NOMO-1 treated with DMSO at 0.1 percent for 48 hours (cell line): Measurements from ENCODE around the gene FKBP9.
A peak's percentile ranks its signal among the peaks of the same experiment; 100 is the strongest.
"Not testable (repeated sequence)": the region's sequence is repeated elsewhere in the genome, so short reads cannot be mapped to it uniquely, and the experiment has no call there.

ENCODE experiments used
- DNase-seq: peaks from one replicate; lab custom pipeline; 2025; ENCODE audit not compliant: unreplicated experiment; lab: John Stamatoyannopoulos, UW

FKBP9 gene

GRCh38 chr7:32957326-32958045 lies at the start of gene FKBP9:
Gene FKBP9 (plus strand): TSS chr7:32957440. CDS start chr7:32957574, 134 bp downstream.
- peak; percentile 43 for DNase-seq

- no peak for DNase-seq
These were observed 47.0 kb upstream of the FKBP9 start for GRCh38 chr7:32910195-32910594.

GRCh38 chr7:32914184-32914583 lies 43.1 kb upstream of the FKBP9 start:
- no peak for DNase-seq

GRCh38 chr7:32915041-32915536 lies 42.2 kb upstream of the FKBP9 start:
- DNase-seq: no peak

GRCh38 chr7:32916006-32916405 lies 41.2 kb upstream of the FKBP9 start:
- no peak for DNase-seq

- DNase-seq: not testable (repeated sequence)
These were observed 40.2 kb upstream of the FKBP9 start for GRCh38 chr7:32916994-32917393.

GRCh38 chr7:32921896-32922295 lies 35.3 kb upstream of the FKBP9 start:
- no peak for DNase-seq

GRCh38 chr7:32928785-32929298 lies 28.4 kb upstream of the FKBP9 start:
- DNase-seq: peak; percentile 34

- DNase-seq: no peak
These were observed 27.7 kb upstream of the FKBP9 start for GRCh38 chr7:32929430-32930143.

- no peak for DNase-seq
These were observed 26.9 kb upstream of the FKBP9 start for GRCh38 chr7:32930378-32930777.

- no peak for DNase-seq
These were observed 21.7 kb upstream of the FKBP9 start for GRCh38 chr7:32935558-32935957.

- DNase-seq: no peak
These were observed 20.6 kb upstream of the FKBP9 start for GRCh38 chr7:32936689-32937088.

- DNase-seq: no peak
These were observed 19.7 kb upstream of the FKBP9 start for GRCh38 chr7:32937344-32938174.

- no peak for DNase-seq
These were observed 16.1 kb upstream of the FKBP9 start for GRCh38 chr7:32941181-32941580.

- no peak for DNase-seq
These were observed 15.4 kb upstream of the FKBP9 start for GRCh38 chr7:32941681-32942414.

GRCh38 chr7:32942415-32943251 lies 14.6 kb upstream of the FKBP9 start:
- DNase-seq: peak; percentile 65

GRCh38 chr7:32943252-32944030 lies 13.8 kb upstream of the FKBP9 start:
- DNase-seq: no peak

GRCh38 chr7:32947420-32947983 lies 9.7 kb upstream of the FKBP9 start:
- DNase-seq: no peak

GRCh38 chr7:32948202-32948601 lies 9.0 kb upstream of the FKBP9 start:
- no peak for DNase-seq
